Smooth muscle cell of bladder (primary cell): ENCODE measurements around the gene TSPAN4. TPM values are rescaled to one million over a fixed set of nuclear protein-coding genes. Genes with fewer than 3 reads are reported as not detected.

Source experiments
- total RNA-seq: library from RNA; depleted of rRNA; stranded (reverse); fragments of >200 nt; gene quantifications from 2 replicates; pipeline ENCODE4 v1.2.3, GENCODE V29; 2014

TSPAN4 gene, protein sequence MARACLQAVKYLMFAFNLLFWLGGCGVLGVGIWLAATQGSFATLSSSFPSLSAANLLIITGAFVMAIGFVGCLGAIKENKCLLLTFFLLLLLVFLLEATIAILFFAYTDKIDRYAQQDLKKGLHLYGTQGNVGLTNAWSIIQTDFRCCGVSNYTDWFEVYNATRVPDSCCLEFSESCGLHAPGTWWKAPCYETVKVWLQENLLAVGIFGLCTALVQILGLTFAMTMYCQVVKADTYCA
- 134 and 155 TPM in 2 replicates for total RNA-seq

DNA sequence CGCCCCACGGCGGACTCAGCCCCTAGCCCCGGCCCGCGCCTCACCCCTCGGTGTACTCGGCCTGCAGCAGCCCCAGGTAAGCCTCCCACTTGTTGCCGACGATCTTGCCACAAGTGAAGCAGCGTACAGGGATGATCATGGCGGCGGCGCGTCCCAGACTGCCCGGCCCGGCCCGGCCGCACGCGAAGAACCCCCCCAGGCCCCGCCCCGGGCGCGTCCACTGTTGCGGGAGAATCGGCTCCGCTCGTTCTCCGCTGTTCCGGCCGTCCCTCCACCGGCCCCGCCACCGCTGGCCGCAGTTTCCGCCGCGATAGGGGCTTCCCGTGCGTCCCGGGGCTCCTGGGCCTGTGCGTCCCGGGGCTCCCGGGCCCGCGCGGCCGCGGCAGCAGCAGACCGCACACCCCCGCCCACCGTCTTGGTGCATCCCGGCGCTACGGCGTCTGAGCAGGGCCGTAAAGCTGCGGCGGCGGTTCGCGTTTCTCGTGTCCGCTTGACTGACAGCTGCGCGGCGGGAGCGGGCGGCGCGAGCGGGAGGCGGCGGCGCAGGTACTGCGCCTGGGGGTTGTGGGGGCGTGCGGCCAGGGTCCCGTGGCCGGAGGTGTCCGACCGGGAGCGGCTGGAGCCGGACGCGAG lies at the start of gene TSPAN4, which contains the start of gene POLR2L:
Gene TSPAN4 (plus strand): TSS at position 483 of the 633 bp plus-strand sequence. CDS start 7,453 bp downstream, outside the sequence.
Gene POLR2L (minus strand): TSS at position 160 of the 633 bp plus-strand sequence. CDS start 21 bp downstream, at position 139.

DNA sequence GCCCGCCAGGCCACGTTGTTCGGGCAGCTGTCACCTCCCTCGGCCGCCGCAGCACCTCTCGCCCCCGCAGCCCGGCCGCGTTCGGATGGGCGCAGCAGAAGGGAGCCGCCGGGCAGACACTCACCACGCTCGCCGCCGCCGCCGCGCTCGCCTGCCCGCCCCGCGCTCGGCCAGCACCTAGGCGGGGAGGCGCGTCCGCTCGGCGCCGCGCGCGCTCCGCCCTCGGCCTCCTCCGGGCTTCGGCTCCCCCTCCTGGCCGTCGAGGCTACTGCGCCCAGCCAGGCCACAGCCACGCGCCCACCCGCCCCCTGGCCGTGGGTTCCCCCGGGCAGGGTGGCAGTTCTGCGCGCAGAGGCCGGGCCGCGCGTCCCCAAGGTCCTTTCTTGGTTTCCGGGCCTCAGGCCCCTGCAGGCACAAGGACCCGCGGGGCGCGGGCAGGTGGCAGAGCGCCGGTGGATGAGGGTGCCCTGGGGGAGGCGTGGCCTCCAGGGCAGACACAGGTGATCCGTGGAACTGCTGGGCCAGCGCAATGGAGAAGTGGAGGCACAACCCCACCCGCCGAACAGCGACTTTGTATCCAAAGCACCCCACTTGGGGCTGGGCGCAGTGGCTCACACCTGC lies 44.4 kb upstream of the TSPAN4 start, which contains the start of gene SLC25A22:
Gene SLC25A22 (minus strand): TSS at position 189 of the 621 bp plus-strand sequence. CDS start 3,275 bp downstream, outside the sequence.

DNA sequence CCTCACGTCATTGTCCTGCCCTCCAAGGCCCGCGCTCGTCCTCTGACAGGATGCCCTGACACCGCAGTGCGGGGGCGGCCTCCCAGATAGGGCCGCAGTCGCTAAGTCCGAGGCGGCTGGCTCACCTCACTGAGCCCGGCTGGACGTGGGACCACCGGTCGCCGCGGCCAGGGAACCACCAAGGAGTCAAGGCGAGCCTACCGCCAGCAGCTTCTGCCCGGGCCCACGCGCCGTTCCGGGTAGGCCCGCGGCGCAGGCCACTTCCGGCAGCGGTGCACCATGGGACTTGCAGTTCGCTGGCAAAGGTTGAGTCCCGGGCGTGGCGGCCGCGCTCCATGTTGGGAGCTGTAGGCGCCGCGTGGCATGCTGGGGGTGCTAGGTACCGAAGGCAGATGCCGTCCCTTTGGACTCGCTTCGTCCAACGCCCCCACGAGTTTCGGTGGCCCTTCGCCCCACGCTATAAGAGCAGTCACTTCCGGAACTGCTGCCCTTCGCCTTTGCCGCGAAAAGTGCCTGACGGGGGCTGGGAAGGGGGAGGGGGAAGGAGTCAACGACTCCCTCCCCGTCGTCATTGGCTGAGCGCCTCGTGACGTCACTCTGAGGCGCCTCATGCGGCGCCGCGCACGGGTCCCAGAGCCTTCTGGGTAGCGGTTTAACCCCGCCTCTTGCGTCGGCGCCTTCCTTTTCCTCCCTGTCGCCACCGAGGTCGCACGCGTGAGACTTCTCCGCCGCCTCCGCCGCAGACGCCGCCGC lies 33.2 kb upstream of the TSPAN4 start, which contains the start of gene RPLP2:
Gene RPLP2 (plus strand): TSS at position 681 of the 753 bp plus-strand sequence. CDS start 268 bp downstream, outside the sequence.

DNA sequence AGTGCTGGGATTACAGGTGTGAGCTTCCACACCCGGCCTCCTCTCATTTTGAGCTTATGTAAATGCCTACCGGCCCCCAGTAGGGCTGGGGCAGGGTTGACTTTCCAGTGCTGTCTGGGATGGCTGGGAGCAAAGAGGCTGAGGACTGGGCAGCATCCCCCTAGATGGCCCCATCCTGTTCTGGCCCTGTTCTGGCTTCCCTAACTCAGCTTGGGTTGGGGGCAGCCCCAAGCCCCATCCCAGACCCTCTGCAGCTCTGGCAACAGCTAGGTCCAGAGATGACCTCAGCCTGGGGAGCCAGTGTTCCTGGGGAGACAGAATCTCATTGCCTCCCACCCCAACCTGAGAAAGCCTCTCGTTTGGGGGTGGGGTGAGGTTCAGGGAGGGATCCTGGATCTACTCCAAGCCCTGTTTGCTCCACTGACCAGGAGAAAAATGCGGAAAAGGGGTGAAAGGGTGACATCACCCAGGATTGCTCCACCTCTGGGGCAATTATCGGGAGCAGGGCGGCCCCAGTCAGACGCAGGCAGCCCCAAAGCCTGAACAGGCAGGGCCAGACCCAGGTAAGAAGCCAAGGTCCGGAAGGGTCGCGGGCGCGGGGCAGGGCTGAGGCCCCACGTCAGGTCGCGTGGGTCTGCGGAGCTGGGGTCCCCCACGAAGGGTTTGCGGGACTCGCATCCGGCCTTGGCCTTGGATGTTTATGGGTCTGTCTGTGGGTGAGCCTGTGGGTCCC lies 24.1 kb upstream of the TSPAN4 start, which contains the start of gene PNPLA2:
Gene PNPLA2 (plus strand): TSS at position 519 of the 733 bp plus-strand sequence. CDS start 805 bp downstream, outside the sequence.

DNA sequence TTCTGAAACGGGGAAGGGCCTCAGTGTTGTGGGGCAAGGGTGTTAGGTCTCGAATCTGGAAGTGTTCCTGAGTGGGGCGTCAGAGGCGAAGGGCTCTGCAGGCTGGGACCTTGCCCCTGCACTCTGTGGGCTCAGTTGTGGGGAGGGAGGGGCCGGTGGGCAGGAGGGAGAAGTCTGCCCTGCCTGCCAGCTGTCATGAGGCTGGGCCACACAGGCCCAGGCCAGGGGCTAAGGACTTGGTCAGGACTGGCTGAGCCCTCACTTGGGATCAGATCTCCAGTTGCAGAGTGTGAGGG lies 14.8 kb upstream of the TSPAN4 start, which contains the start of gene CRACR2B:
Gene CRACR2B (plus strand): TSS at position 23 of the 296 bp plus-strand sequence. CDS start 689 bp downstream, outside the sequence.

DNA sequence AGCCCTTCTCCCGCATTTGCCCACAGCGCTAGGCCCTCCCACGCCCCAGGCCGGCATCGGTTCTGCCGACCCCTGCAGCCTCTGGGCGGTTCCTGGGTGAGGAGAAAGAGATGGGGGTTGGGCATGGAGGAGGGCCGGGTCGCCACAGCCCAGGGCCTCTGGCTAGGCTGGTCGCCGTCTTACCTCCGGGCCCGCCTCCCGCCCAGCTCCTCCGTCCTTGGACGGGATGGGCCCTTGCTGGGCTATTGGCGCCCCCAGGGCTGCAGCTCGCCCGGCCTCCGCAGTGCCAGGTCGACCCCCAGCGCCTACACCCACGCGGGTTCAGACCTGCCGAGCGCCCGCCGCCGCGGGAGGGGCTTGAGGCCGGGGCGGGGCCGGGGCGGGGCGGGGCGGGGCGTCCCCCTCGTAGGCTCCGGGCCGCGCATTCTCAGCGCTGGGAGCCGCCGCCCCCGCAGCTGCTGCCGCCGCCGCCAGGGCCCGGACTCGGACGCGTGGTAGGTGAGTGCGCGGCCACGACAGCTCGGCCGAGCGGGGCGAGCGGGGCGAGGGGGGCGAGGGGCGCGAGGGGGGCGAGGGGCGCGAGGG lies 10.0 kb upstream of the TSPAN4 start, which contains the start of gene CD151:
Gene CD151 (plus strand): TSS at position 424 of the 585 bp plus-strand sequence. CDS start 3,118 bp downstream, outside the sequence.

DNA sequence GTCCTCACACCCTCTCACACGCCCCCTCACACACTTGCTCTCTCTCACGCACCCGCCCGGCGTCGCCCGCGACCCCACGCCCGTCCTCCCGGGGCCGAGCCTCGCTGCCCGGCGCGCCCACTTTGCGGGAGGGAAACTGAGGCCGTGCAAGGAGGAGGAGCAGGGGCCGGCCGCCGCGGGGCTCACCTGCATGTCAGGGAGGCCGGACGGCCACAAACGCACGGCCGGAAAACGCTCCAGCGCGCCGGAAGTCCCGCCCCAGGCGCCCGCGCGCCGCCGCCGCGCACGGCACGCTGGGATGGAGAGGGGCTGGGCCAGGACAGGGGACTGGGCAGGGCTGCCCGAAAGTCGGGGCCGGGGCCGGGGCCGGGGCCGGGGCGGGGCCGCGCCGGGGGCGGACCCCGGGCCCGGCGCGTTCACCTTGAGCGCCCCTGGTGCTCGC lies 68.0 kb downstream of the TSPAN4 start, which contains the start of gene CHID1:
Gene CHID1 (minus strand): TSS at position 222 of the 442 bp plus-strand sequence. CDS start 5,994 bp downstream, outside the sequence.

Other genes starting within 250 kb of the TSPAN4 start
- 5.7 and 6.0 TPM in 2 replicates for gene IRF7, start 226.9 kb upstream of the TSPAN4 start, total RNA-seq
- not detected in 2 replicates for gene CDHR5, start 217.9 kb upstream of the TSPAN4 start, total RNA-seq
- gene SCT, start 215.7 kb upstream of the TSPAN4 start, total RNA-seq: not detected in 2 replicates
- 0.18 TPM in 1 of 2 replicates, not detected in the other for gene DRD4, start 205.6 kb upstream of the TSPAN4 start, total RNA-seq
- gene DEAF1, start 147.6 kb upstream of the TSPAN4 start, total RNA-seq: 21.2 and 31.3 TPM in 2 replicates
- gene TMEM80, start 147.0 kb upstream of the TSPAN4 start, total RNA-seq: 11.9 and 12.1 TPM in 2 replicates
- 33.9 and 35.4 TPM in 2 replicates for gene EPS8L2, start 136.6 kb upstream of the TSPAN4 start, total RNA-seq
- gene TALDO1, start 95.4 kb upstream of the TSPAN4 start, total RNA-seq: 228 and 306 TPM in 2 replicates
- gene GATD1, start 65.4 kb upstream of the TSPAN4 start, total RNA-seq: 16.4 and 17.9 TPM in 2 replicates
- 0.28 and 0.85 TPM in 2 replicates for gene CEND1, start 52.8 kb upstream of the TSPAN4 start, total RNA-seq
- 6.5 and 12.3 TPM in 2 replicates for gene SLC25A22, start 44.6 kb upstream of the TSPAN4 start, total RNA-seq
- 4.4 and 9.2 TPM in 2 replicates for gene PIDD1, start 37.6 kb upstream of the TSPAN4 start, total RNA-seq
- gene RPLP2, start 32.9 kb upstream of the TSPAN4 start, total RNA-seq: 394 and 414 TPM in 2 replicates
- gene PNPLA2, start 23.9 kb upstream of the TSPAN4 start, total RNA-seq: 17.2 and 21.4 TPM in 2 replicates
- 0.14 and 0.65 TPM in 2 replicates for gene CRACR2B, start 14.9 kb upstream of the TSPAN4 start, total RNA-seq
- gene CD151, start 9.9 kb upstream of the TSPAN4 start, total RNA-seq: 455 and 613 TPM in 2 replicates
- gene POLR2L, start 323 bp upstream of the TSPAN4 start, total RNA-seq: 239 and 265 TPM in 2 replicates
- 40.4 and 56.2 TPM in 2 replicates for gene CHID1, start 68.0 kb downstream of the TSPAN4 start, total RNA-seq
- 16.9 and 20.8 TPM in 2 replicates for gene AP2A2, start 83.0 kb downstream of the TSPAN4 start, total RNA-seq
- not detected in 2 replicates for gene MUC6, start 193.9 kb downstream of the TSPAN4 start, total RNA-seq
- gene MUC2, start 232.0 kb downstream of the TSPAN4 start, total RNA-seq: not detected in 2 replicates